NB4 (cell line): Measurements from ENCODE around the gene ZNF618.

ENCODE experiments used
- MYC ChIP-seq: IDR thresholded peaks from 2 replicates; pipeline ENCODE4 v1.6.1; 2011; ENCODE audit warnings: low read depth, low read length
- POLR2A ChIP-seq: IDR thresholded peaks from 2 replicates; pipeline ENCODE4 v1.6.1; 2011; ENCODE audit warnings: mild to moderate bottlenecking; ENCODE audit not compliant: insufficient read length; ENCODE audit errors: extremely low read depth
- TF ChIP-seq, protein P1 (sequence below): IDR thresholded peaks from one replicate; pipeline ENCODE4 v1.5.1; 2012; ENCODE audit warnings: low read depth, low read length
- TF ChIP-seq, protein P2 (sequence below): IDR thresholded peaks from 2 replicates; pipeline ENCODE4 v1.6.1; 2011; ENCODE audit warnings: low read depth, low read length

DNA sequence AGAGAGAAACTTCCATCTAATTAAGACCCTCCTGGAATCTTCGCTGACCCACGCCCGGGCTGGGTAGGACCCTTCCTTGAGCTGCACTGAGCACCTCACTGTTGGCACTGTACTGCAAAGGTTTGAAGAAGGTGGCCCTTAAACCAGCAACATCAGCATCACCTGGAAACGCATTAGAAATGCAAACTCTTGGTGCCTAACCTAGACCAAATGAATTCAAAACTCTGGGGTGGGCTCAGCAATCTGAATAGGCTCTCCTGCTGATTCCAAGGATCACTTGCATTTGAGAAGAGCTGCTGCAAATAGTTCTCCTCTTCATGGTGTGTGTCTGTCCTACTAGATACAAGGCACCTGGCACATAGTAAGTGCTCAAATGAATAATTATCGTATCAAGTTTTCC lies 2.7 kb upstream of the ZNF618 start:
- TF ChIP-seq, protein P1, sequence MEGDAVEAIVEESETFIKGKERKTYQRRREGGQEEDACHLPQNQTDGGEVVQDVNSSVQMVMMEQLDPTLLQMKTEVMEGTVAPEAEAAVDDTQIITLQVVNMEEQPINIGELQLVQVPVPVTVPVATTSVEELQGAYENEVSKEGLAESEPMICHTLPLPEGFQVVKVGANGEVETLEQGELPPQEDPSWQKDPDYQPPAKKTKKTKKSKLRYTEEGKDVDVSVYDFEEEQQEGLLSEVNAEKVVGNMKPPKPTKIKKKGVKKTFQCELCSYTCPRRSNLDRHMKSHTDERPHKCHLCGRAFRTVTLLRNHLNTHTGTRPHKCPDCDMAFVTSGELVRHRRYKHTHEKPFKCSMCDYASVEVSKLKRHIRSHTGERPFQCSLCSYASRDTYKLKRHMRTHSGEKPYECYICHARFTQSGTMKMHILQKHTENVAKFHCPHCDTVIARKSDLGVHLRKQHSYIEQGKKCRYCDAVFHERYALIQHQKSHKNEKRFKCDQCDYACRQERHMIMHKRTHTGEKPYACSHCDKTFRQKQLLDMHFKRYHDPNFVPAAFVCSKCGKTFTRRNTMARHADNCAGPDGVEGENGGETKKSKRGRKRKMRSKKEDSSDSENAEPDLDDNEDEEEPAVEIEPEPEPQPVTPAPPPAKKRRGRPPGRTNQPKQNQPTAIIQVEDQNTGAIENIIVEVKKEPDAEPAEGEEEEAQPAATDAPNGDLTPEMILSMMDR: no peak
- TF ChIP-seq POLR2A (no peak), MYC (no peak)
- TF ChIP-seq, protein P2, sequence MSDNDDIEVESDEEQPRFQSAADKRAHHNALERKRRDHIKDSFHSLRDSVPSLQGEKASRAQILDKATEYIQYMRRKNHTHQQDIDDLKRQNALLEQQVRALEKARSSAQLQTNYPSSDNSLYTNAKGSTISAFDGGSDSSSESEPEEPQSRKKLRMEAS: no peak
